Stimulated activated effector memory CD8-positive, alpha-beta T cell treated with anti-CD3 and anti-CD28 coated beads, Interleukin-12 subunit alpha, Interleukin-12 subunit beta, amount 100 ng/mL, for 72 hours (primary cell): ENCODE data around the gene TNRC6C.

ENCODE experiments used
- ATAC-seq: fragments of 150-1000 bp; cut with Tn5 transposase; 2 replicates; pipeline ENCODE4 v1.10.0; 2021
- DNase-seq, 2 donors: peaks; one replicate each; pipeline ENCODE4 v3.0.0; 2021 to 2022; ENCODE audit warnings: low spot score in 2 of 2
- H3K27ac Mint-ChIP-seq: one replicate; pipeline ENCODE4 v1.8.0; 2022; ENCODE audit warnings: mild to moderate bottlenecking, mixed read lengths
- H3K36me3 Mint-ChIP-seq: one replicate; pipeline ENCODE4 v1.8.0; 2022; ENCODE audit warnings: mild to moderate bottlenecking, mixed read lengths
- H3K4me1 Mint-ChIP-seq: one replicate; pipeline ENCODE4 v1.8.0; 2022; ENCODE audit warnings: mixed read lengths
- H3K4me3 Mint-ChIP-seq: one replicate; pipeline ENCODE4 v1.8.0; 2022; ENCODE audit warnings: mild to moderate bottlenecking, mixed read lengths
- H3K9me3 Mint-ChIP-seq: one replicate; pipeline ENCODE4 v1.8.0; 2022; ENCODE audit warnings: mixed read lengths

Gene TNRC6C

DNA sequence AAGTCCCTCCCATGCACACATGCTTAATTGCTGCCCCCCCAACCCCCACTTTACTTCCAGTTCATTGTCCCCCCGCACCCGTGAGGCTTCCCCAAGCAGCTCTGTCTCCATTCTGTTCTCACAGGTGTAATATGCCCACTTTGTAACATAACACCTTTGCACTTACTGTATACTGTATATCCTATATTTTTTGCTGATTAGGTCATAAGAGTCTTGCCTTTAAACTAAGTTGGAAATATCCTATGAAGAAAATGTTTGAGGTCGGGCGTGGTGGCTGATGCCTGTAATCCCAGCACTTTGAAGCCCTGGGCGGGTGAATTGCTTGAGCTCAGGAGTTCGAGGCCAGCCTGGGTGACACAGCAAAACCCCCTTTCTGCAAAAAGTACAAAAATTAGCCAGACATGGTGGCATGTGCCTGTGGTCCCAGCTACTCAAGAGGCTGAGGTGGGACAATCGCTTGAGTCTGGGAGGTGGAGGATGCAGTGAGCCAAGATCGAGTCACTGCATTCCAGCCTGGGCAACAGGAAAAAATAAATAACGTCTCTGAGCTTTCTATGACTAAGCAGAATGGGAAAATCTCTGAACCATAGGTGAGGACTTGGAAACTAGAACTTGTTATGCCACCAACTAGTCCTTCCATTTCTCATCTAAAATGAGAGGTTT is 76.1 kb downstream of the TNRC6C start:
- ATAC-seq (no peak), DNase-seq (no peak)
- Mint-ChIP-seq H3K36me3 (peaks cover 65% of the 10 kb centered on the region), H3K4me1 (peaks cover 29% of the 10 kb centered on the region), H3K27ac (peak overlapping the region; percentile 73), H3K4me3 (no peak overlapping the region), H3K9me3 (no peaks in the 10 kb centered on the region)

DNA sequence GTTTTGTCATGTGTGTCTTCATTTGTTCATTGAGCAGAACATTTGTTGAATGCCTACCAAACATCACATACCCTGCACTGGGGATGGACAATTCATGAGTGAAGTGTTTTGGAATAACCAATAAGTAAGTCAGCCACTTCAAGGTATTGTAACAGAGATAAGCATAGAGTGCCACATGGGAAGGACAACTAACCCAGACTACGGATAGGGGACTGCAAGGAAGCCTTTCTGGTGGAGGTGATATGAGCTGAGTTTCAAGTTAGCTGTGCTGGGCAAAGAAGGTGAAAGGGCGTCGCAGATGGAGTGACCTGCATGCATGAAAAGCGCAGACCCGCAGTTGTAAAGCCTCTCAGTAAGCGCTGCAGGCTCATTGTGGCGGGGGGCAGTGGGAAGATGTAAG is 78.8 kb downstream of the TNRC6C start:
- Mint-ChIP-seq H3K9me3 (no peaks in the 10 kb centered on the region), H3K4me3 (no peak overlapping the region), H3K4me1 (peaks cover 29% of the 10 kb centered on the region), H3K27ac (no peak overlapping the region), H3K36me3 (peaks cover 64% of the 10 kb centered on the region)
- no peak for DNase-seq
- ATAC-seq = no peak

DNA sequence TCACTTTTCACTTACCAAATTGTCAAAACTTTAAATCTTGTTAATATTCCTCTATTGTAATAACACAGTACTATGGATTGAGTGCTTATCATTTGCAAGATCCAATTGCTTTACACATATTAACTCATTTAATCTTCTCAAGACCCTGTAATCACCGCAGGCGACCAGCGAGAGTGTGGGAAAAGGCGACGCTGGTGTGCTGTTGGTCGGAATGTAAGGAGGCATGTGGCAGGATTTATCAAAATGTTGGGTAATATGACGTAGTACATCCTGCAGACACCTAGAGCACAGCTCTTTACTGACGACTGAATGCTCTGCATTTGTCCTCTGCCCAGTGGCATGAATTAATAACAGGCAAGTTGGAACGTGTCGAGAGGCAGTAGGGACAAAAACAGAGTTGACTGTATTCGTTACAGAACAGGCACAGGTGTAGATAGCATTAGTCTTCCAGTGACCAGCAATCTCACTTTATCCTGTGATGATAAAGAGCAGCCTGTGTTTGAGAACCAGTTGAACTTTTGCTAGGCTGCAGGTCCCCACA is 80.3 kb downstream of the TNRC6C start:
- DNase-seq = no peak
- Mint-ChIP-seq H3K4me3 (no peak overlapping the region), H3K4me1 (peaks cover 36% of the 10 kb centered on the region), H3K36me3 (peaks cover 58% of the 10 kb centered on the region), H3K27ac (peak overlapping the region; percentile 27), H3K9me3 (no peaks in the 10 kb centered on the region)
- no peak for ATAC-seq

DNA sequence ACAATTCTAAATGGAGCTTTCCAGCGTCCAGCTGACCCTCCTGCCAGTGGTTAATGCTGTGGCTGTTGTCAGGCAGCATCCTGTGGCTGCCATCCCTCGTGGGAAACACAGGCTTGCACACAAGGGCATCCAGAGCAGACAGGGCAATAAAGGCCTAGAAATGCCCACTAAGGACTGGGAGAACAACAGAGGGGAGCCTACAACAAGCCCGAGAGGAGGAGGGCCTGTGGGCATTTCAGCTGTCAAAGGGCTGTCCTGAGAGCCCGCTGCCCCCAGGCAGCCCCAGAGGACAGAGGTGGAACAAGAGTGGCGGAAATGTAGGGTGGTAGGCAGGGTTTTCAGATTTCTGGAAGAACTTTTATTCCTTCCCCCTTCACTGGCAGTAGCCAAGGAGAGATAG is 81.1 kb downstream of the TNRC6C start:
- ATAC-seq (no peak), DNase-seq (no peak)
- peak overlapping the region; percentile 82 for H3K27ac Mint-ChIP-seq
- H3K4me1 Mint-ChIP-seq = peaks cover 32% of the 10 kb centered on the region
- no peak overlapping the region for H3K4me3 Mint-ChIP-seq
- H3K9me3 Mint-ChIP-seq = no peaks in the 10 kb centered on the region
- peaks cover 51% of the 10 kb centered on the region for H3K36me3 Mint-ChIP-seq

DNA sequence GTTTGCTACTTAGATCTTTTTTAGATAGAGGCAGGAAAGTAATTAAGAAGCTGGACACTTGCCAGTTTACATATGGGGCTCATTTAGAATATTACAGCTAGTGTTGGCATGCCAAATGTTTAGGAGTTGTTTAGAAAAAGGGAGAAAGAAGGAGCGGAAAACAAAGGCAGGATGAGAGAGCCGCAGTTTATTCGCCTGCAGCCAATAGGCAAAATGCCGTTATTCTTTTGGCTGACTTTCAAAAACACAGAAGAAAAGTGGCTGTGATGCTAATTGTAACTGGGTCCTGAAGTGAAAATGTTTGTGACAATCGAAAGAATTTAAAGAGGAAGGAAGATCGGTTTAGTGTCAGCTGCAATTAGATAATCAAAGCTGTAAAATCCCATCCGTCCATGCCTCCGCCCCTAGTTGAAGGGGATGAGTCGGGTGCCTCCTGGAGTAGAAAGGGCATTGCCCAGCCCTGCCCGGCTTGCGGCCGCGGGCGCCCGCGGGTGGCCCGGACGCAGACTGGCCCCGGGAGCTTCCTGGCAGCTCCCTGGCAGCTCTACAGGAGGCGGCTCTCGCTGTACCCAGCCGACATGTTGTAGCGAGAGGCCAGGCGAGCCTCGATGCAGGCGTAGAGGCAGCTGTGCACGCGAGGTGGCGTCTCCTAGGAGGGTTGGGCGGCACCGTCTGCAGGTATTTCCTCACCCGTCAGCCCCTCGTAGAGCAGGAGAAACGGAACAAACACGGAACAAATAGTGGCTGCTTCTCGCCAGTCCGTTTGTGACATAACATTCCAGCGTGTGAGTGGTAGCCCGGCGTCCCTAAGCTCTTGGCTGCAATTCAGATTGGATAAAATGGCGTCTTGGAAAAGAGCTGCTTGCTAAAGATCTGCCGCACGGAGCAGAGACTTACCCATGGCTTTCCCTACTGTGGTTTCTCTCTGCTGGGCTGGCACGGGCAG is 82.2 kb downstream of the TNRC6C start:
- DNase-seq = no peak
- H3K4me1 Mint-ChIP-seq = peaks cover 34% of the 10 kb centered on the region
- H3K9me3 Mint-ChIP-seq = no peaks in the 10 kb centered on the region

DNA sequence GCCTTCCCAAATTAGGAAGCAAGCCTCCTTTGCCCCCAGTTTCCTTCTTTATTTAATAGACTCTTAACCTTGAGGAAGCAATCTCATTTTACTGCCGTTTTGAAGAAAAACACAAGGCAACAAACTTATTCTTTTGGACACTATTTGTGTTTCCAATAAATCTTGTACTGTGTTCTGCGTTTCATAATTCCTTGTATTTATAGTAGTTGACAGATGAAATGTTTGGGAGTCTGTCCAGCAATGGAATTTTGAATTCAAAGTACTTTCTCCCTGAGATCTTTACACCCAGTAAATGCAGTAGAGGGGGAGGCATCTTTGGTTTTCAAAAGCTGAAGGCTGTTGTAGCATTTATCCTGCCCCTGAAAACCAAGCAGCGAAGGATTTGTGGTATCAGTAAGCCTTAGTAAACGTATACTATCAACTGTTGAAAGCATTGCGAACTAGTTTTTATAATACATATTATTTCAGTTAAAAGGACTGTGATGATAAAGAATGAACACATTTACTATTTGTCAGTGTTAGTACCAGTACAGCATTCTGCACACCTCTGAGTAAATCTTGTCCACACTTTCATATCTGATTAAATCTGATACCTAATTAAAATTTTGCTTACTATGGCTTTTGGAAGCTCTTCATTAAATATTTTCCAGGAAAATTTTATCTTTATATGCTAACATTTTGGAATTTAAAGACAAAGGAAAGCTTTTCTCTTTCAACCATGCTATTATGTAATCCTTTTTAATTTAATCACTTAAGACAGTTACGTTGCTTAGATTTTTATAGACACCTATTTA is 83.1 kb downstream of the TNRC6C start:
- DNase-seq (no peak), ATAC-seq (no peak)
- H3K4me1 Mint-ChIP-seq = peaks cover 34% of the 10 kb centered on the region
- H3K4me3 Mint-ChIP-seq = peak overlapping the region; percentile 27
- no peaks in the 10 kb centered on the region for H3K9me3 Mint-ChIP-seq
- peak overlapping the region; percentile 67 for H3K27ac Mint-ChIP-seq
- H3K36me3 Mint-ChIP-seq = peaks cover 31% of the 10 kb centered on the region

More for the DNA sequence above, 82.2 kb downstream of the TNRC6C start:
- peak; percentile 45 for ATAC-seq
- Mint-ChIP-seq H3K36me3 (peaks cover 40% of the 10 kb centered on the region), H3K27ac (peak overlapping the region; percentile 82), H3K4me3 (peak overlapping the region; percentile 27)

DNA sequence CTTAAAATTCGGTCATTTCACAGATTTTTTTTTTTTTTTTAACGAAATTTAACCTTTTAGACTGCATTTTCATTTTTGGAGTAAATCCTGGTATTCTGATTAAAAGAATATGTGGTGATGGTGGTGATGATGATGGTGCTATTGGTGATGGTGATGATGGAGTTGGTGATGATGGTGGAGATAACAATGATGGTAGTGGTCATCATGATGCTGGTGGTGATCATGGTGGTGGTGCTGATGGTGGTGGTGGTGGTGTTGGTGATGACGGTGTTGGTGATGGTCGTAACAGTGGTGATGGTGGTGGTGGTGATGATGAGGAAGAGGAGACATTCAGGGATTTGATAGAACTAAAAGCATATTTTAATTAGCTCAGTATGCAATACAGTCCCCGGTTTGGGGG is 84.0 kb downstream of the TNRC6C start:
- DNase-seq = no peak
- no peak overlapping the region for H3K4me3 Mint-ChIP-seq
- no peaks in the 10 kb centered on the region for H3K9me3 Mint-ChIP-seq
- H3K4me1 Mint-ChIP-seq = peaks cover 33% of the 10 kb centered on the region
- H3K36me3 Mint-ChIP-seq = peaks cover 23% of the 10 kb centered on the region
- H3K27ac Mint-ChIP-seq = no peak overlapping the region
- no peak for ATAC-seq

DNA sequence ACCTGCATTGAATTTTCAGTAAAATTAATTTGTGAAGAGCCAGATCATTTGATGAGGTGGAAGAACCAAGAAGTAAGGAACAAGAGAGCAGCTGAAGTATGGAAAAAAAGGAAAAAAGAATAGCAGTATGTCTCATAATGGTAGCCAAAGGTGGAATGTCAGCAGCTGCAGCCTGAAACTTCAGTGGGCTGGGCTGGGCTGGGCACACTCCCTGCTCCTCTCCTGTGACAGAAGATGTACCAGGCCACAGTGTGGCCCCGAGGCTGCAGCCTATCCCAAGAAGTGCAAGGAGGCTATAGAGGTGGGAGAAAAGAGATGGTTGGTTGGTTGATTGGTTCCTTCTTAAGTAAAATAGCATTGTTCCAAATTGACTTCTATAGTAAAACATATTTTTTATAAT is 84.5 kb downstream of the TNRC6C start:
- DNase-seq (no peak), ATAC-seq (no peak)
- no peak overlapping the region for H3K4me3 Mint-ChIP-seq
- peaks cover 33% of the 10 kb centered on the region for H3K4me1 Mint-ChIP-seq
- peaks cover 22% of the 10 kb centered on the region for H3K36me3 Mint-ChIP-seq
- no peak overlapping the region for H3K27ac Mint-ChIP-seq
- H3K9me3 Mint-ChIP-seq = no peaks in the 10 kb centered on the region

DNA sequence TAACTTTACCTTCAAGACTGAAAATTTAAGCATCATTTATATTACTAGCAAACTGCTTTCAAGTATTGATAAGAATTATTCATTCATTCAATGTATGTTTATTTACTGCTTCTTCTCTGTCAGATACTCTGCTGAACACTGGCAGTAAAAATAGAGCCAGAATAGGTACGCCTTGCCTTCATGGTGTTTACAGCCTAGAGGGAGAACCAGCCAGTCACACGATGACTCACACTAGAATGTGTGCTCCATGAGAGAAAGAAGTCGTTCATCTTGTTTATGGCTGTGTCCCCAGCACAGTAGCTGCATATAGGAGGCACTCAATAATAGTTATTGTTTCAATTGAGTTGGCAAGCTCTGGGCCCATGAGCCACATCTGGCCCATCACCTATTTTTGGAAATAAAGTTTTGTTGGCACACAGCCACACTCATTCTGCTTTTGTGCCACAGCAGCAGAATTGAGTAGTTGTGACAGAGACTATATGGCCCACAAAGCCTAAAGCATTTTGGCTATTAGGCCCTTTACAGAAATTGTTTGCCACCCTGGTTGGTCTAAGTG is 85.9 kb downstream of the TNRC6C start:
- Mint-ChIP-seq H3K36me3 (peaks cover 26% of the 10 kb centered on the region), H3K27ac (no peak overlapping the region), H3K4me1 (peaks cover 36% of the 10 kb centered on the region), H3K4me3 (no peak overlapping the region), H3K9me3 (no peaks in the 10 kb centered on the region)
- ATAC-seq = no peak
- DNase-seq = no peak

DNA sequence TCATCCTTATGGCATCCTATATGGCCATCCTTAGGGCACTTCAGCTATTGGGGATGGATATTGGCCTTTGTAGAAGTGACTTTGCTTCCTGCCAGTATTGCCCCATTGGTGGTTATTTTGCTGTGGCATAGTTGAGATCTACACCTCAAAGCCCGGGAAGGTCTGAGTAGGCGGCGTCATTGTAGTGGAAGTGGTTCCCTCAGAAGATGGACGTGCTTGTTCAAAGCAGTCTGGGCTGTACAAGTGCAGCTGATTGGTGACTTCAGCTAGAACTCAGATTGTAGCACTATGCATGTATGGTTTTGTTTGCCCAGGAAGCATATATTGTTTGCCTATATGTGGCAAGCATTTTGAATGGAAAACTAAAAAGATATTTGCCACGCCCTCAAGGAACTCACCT is 86.8 kb downstream of the TNRC6C start:
- peaks cover 35% of the 10 kb centered on the region for H3K36me3 Mint-ChIP-seq
- H3K4me3 Mint-ChIP-seq = no peak overlapping the region
- no peak for DNase-seq
- H3K9me3 Mint-ChIP-seq = no peaks in the 10 kb centered on the region
- peak overlapping the region; percentile 20 for H3K27ac Mint-ChIP-seq
- ATAC-seq = no peak
- H3K4me1 Mint-ChIP-seq = peaks cover 40% of the 10 kb centered on the region

DNA sequence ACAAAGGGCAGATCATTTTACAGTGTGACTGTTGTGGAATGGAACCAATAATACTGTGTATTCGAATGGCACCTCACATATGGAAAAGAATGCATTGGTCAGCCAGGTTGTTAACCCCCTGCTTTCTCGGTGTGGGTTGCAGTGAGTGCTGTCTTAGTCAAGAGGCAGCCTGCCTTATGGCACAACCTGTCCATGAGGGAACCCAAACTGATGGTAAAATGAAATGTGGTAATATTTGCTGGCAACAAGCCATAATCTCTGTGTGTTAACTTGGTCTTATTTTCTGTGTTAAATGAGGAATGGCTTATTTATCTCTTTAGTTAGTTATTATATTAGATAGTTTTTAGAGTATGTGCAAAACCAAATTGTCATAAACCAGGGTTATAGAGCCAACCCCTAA is 88.4 kb downstream of the TNRC6C start:
- ATAC-seq = no peak
- DNase-seq = no peak
- H3K27ac Mint-ChIP-seq = no peak overlapping the region
- H3K4me1 Mint-ChIP-seq = peaks cover 53% of the 10 kb centered on the region
- H3K36me3 Mint-ChIP-seq = peaks cover 46% of the 10 kb centered on the region
- H3K9me3 Mint-ChIP-seq = no peaks in the 10 kb centered on the region
- no peak overlapping the region for H3K4me3 Mint-ChIP-seq

DNA sequence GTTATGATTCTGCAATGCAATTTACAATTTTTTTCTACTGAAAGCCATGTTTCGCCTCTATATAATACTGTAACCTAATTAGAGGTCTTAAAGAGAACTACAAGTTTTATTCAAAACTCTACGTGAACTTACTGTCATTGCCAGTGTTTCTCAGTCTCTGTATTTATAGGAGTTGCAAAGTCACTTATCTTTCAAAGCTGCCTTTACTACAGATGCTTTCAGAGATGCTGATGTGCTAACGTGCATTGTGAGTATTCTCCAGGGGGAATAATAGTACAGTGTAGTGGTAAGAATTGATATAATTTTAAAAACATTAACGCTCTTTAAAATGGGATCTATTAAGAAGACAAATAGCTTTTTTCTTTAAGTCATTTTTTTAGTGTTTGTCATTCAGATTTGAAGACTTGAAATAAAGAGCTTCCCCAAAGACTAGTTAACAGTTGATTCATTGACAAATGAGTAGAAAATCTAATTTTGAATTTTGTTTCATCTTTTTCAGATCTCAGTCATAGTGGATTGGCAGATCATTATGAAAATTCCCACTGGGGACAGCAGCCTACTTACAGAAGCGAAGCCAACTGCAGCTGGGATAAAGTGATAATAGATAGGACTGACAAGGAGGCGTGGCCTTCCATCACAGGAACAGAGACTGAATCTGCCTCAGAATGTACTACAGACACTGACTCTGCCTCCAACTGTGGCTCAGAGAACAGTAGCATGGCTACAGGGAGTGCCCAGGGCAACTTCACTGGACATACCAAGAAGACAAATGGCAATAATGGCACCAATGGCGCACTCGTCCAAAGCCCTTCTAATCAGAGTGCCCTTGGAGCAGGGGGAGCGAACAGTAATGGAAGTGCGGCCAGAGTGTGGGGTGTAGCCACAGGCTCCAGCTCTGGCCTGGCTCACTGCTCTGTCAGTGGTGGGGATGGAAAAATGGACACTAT is 90.1 kb downstream of the TNRC6C start:
- Mint-ChIP-seq H3K27ac (peak overlapping the region; percentile 27), H3K36me3 (peaks cover 46% of the 10 kb centered on the region), H3K9me3 (no peaks in the 10 kb centered on the region), H3K4me1 (peaks cover 45% of the 10 kb centered on the region), H3K4me3 (no peak overlapping the region)
- DNase-seq (no peak), ATAC-seq (no peak)

DNA sequence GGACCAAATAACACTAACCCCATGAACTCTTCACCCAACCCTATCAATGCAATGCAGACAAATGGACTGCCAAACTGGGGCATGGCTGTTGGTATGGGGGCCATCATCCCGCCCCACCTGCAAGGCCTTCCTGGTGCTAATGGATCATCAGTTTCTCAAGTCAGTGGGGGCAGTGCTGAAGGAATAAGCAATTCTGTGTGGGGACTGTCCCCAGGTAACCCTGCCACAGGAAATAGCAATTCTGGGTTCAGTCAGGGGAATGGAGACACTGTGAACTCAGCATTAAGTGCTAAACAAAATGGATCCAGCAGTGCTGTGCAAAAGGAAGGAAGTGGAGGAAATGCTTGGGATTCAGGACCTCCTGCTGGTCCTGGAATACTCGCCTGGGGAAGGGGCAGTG is 91.1 kb downstream of the TNRC6C start:
- Mint-ChIP-seq H3K4me1 (peaks cover 38% of the 10 kb centered on the region), H3K36me3 (peaks cover 46% of the 10 kb centered on the region), H3K9me3 (no peaks in the 10 kb centered on the region), H3K4me3 (no peak overlapping the region), H3K27ac (peak overlapping the region; percentile 73)
- ATAC-seq (no peak), DNase-seq (no peak)
